HepG2 (cell line): ENCODE data around the gene SAA1. TPM values are rescaled to one million over a fixed set of nuclear protein-coding genes. Genes with fewer than 3 reads are reported as not detected.

Source experiments
- AGO2 ChIP-seq: fragments of 200-400 bp; formaldehyde crosslinking; optimal IDR thresholded peaks from 2 replicates; pipeline ENCODE3; 2017; ENCODE audit warnings: mild to moderate bottlenecking, low read depth, low read length, moderate library complexity
- ARID4A ChIP-seq: sonication (generic); formaldehyde crosslinking; IDR thresholded peaks from 2 replicates; pipeline ENCODE4 v1.5.0; 2020; ENCODE audit warnings: mild to moderate bottlenecking, missing genetic modification reagents, borderline replicate concordance
- ARNTL ChIP-seq: sonication (generic); formaldehyde crosslinking; IDR thresholded peaks from 2 replicates; pipeline ENCODE4 v1.4.0; 2020; ENCODE audit warnings: mild to moderate bottlenecking, missing genetic modification reagents
- CBX5 ChIP-seq: sonication (generic); formaldehyde crosslinking; IDR thresholded peaks from 2 replicates; pipeline ENCODE4 v1.4.0; 2020; ENCODE audit warnings: missing genetic modification reagents, borderline replicate concordance
- CENPBD1 ChIP-seq: sonication (generic); formaldehyde crosslinking; IDR thresholded peaks from 2 replicates; pipeline ENCODE4 v1.8.0; 2022; ENCODE audit warnings: missing genetic modification reagents, low read depth, mild to moderate bottlenecking, borderline replicate concordance
- CTCF ChIP-seq: sonication (generic); formaldehyde crosslinking; IDR thresholded peaks from 2 replicates; pipeline ENCODE4 v1.5.0; 2020; ENCODE audit warnings: mild to moderate bottlenecking, missing genetic modification reagents, moderate library complexity
- ERF ChIP-seq: IDR thresholded peaks from 2 replicates; pipeline ENCODE4 v1.6.1; 2018; ENCODE audit warnings: missing biosample characterization, missing genetic modification reagents
- FOXC1 ChIP-seq: sonication (generic); formaldehyde crosslinking; IDR thresholded peaks from 2 replicates; pipeline ENCODE4 v1.8.0; 2022; ENCODE audit warnings: mild to moderate bottlenecking, missing genetic modification reagents, borderline replicate concordance
- IKZF1 ChIP-seq: fragments of 450-650 bp; IDR thresholded peaks from 2 replicates; pipeline ENCODE4 v1.7.1; 2016
- MAF1 ChIP-seq: sonication (generic); formaldehyde crosslinking; IDR thresholded peaks from 2 replicates; pipeline ENCODE4 v1.5.0; 2020; ENCODE audit warnings: missing genetic modification reagents, borderline replicate concordance
- POGZ ChIP-seq: sonication (generic); formaldehyde crosslinking; IDR thresholded peaks from 2 replicates; pipeline ENCODE4 v1.4.0; 2020; ENCODE audit warnings: mild to moderate bottlenecking, missing genetic modification reagents
- SIX4 ChIP-seq: sonication (generic); formaldehyde crosslinking; IDR thresholded peaks from 2 replicates; pipeline ENCODE4 v1.4.0; 2020; ENCODE audit warnings: missing genetic modification reagents
- SRSF9 ChIP-seq: fragments of 200-400 bp; formaldehyde crosslinking; IDR thresholded peaks from 2 replicates; pipeline ENCODE4 v1.6.1; 2018; ENCODE audit warnings: borderline replicate concordance, mild to moderate bottlenecking, low read depth, low read length; ENCODE audit not compliant: insufficient read depth, poor library complexity, severe bottlenecking
- ZMYM4 ChIP-seq: sonication (generic); formaldehyde crosslinking; IDR thresholded peaks from 2 replicates; pipeline ENCODE4 v1.8.1; 2023; ENCODE audit warnings: mild to moderate bottlenecking, missing genetic modification reagents
- ZNF281 ChIP-seq: sonication (generic); formaldehyde crosslinking; IDR thresholded peaks from 2 replicates; pipeline ENCODE4 v1.4.0; 2020; ENCODE audit warnings: missing genetic modification reagents, borderline replicate concordance
- ZNF768 ChIP-seq: sonication (generic); formaldehyde crosslinking; IDR thresholded peaks from 2 replicates; pipeline ENCODE4 v1.4.0; 2020; ENCODE audit warnings: missing genetic modification reagents
- ZSCAN12 ChIP-seq: sonication (generic); formaldehyde crosslinking; IDR thresholded peaks from 2 replicates; pipeline ENCODE4 v1.9.0; 2021; ENCODE audit warnings: mild to moderate bottlenecking, missing genetic modification reagents
- polyA plus RNA-seq, 8 experiments: library from polyadenylated mRNA; depleted of rRNA in 3 of 8; stranded (reverse) in 7 of 8; unstranded in 1 of 8; fragments of >200 nt; fragmentation: Illumina TruSeq in 4 of 8; extraction: Trizol in 4 of 8; gene quantifications; 2 replicates each; pipeline versions ENCODE4 v1.2.1 to v1.2.3, GENCODE V29; 2011 to 2016; ENCODE audit warnings: low read depth in 4 of 8, missing spikeins in 1 of 8, mixed read lengths in 1 of 8; ENCODE audit not compliant: insufficient read depth in 1 of 8
- total RNA-seq, 5 experiments: library from RNA; depleted of rRNA; stranded (reverse); fragments of >200 nt; fragmentation: Illumina TruSeq; extraction: Trizol; gene quantifications; 2 replicates each; pipeline ENCODE4 v1.2.3, GENCODE V29; 2016; ENCODE audit warnings: low read depth in 1 of 5

SAA1 gene
- total and polyA plus RNA-seq, 2 of the 13 experiments (the other 11 are each of a cell fraction or from before 2014, with no cell fraction given): not detected

- no peak for TF ChIP-seq ZNF281 (CRISPR knock-in tag)
- TF ChIP-seq CTCF: no peak
- no peak for TF ChIP-seq ERF
- no peak for TF ChIP-seq CENPBD1 (CRISPR knock-in tag)
- TF ChIP-seq SRSF9: no peak
- peak; percentile 19; the same call in 1 of the 2 replicates for TF ChIP-seq ARID4A (CRISPR knock-in tag)
- no peak for TF ChIP-seq CBX5 (CRISPR knock-in tag)
- TF ChIP-seq ZMYM4 (CRISPR knock-in tag): peak; percentile 48; the same call in 1 of the 2 replicates
- peak; percentile 48; the same call in 1 of the 2 replicates for TF ChIP-seq FOXC1
- no peak for TF ChIP-seq IKZF1
- TF ChIP-seq AGO2: no peak
- TF ChIP-seq ZNF768: no peak
- no peak for TF ChIP-seq ARNTL (CRISPR knock-in tag)
- TF ChIP-seq ZSCAN12 (CRISPR knock-in tag): no peak
- TF ChIP-seq POGZ (CRISPR knock-in tag): no peak
- no peak for TF ChIP-seq MAF1 (CRISPR knock-in tag)
- TF ChIP-seq SIX4 (CRISPR knock-in tag): no peak
These were observed 35.2 kb upstream of the SAA1 start (continued) for GRCh38 chr11:18230859-18231258.
